Endothelial cell of hepatic sinusoid (primary cell): ENCODE data around the gene MEGF8.

ENCODE experiments used
- in situ Hi-C: cut with HindIII; loops from 2 replicates; pipeline ENCODE4 v1.10.0; 2017; ENCODE audit warnings: low sequenced_read_pairs

MEGF8 gene

GRCh38 chr19:42375415-42376176 is 50.2 kb downstream of the MEGF8 start:
- in situ Hi-C loops, result no loop called here

GRCh38 chr19:42376177-42376555 is 50.7 kb downstream of the MEGF8 start:
- in situ Hi-C loops, result no loop called here

- in situ Hi-C loops, result no loop called here
These were observed 53.1 kb downstream of the MEGF8 start for GRCh38 chr19:42378225-42379215.

- in situ Hi-C loops, result no loop called here
These were observed 54.7 kb downstream of the MEGF8 start for GRCh38 chr19:42380155-42380554.

- in situ Hi-C loops, result no loop called here
These were observed 61.7 kb downstream of the MEGF8 start for GRCh38 chr19:42386974-42387707.

- in situ Hi-C loops, result no loop called here
These were observed 63.5 kb downstream of the MEGF8 start for GRCh38 chr19:42388851-42389489.

GRCh38 chr19:42389899-42390298 is 64.5 kb downstream of the MEGF8 start, which contains the start of gene CNFN:
Gene CNFN, minus strand, starts transcription at chr19:42390297. Its CDS starts 1,260 bp downstream, at chr19:42389037.
- in situ Hi-C loops, result no loop called here

GRCh38 chr19:42392165-42392564 is 66.7 kb downstream of the MEGF8 start:
- in situ Hi-C loops, result no loop called here

GRCh38 chr19:42394751-42395150 is 69.3 kb downstream of the MEGF8 start:
- in situ Hi-C loops, result no loop called here

- in situ Hi-C loops, result no loop called here
These were observed 71.2 kb downstream of the MEGF8 start for GRCh38 chr19:42396381-42397262.

GRCh38 chr19:42397263-42398166 is 72.1 kb downstream of the MEGF8 start:
- in situ Hi-C loops, result no loop called here

- in situ Hi-C loops, result no loop called here
These were observed 75.0 kb downstream of the MEGF8 start for GRCh38 chr19:42400404-42400803.

- in situ Hi-C loops, result no loop called here
These were observed 76.2 kb downstream of the MEGF8 start for GRCh38 chr19:42401365-42402303.

GRCh38 chr19:42402376-42403116 is 77.1 kb downstream of the MEGF8 start:
- in situ Hi-C loops, result no loop called here

- in situ Hi-C loops, result no loop called here
These were observed 78.2 kb downstream of the MEGF8 start for GRCh38 chr19:42403586-42403985.

- in situ Hi-C loops, result no loop called here
These were observed 80.7 kb downstream of the MEGF8 start for GRCh38 chr19:42406111-42406510.
